Amygdala (tissue), 56 donors: Measurements from ENCODE around the gene GAD1.

Source experiments
- DNase-seq, 56 donors: peaks; one replicate each; lab custom pipeline; 2025; lab: John Stamatoyannopoulos, UW

GAD1 gene

DNA sequence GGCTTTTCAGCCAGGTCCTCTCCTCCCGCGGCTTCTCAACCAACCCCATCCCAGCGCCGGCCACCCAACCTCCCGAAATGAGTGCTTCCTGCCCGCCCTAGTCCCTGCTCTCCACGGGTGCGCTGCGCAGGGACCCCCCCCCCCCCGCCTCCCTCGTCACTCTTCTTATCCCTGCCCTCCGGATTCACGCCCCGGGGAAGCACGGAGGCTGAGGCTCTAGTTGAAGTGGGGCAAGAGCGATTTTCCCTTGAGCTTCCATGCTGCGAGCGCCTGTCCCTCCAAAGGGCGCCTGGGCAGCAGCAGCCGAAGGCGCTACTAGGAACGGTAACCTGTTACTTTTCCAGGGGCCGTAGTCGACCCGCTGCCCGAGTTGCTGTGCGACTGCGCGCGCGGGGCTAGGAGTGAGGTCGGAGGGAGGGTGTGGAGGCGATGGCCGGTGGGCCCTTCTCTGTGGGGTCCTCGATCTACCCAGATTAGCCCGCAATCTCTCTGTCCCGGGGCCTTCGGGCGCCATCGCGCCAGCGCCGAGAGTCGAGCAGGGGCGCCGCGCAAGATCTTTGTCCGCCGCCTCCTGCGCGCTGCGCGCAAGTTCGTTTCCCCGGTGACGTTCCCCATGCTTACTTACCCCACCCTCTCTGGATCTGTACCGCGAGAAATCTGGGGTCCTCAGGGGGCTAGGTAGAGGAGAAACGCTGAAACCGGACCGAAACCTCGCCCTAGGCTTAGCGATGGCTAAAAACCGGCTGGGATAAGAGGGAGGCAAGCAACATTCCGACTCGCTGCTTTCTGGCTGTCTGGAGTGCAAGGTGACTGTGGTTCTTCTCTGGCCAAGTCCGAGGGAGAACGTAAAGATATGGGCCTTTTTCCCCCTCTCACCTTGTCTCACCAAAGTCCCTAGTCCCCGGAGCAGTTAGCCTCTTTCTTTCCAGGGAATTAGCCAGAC, 677 bp downstream of the GAD1 start:
- peak in 1 of 56 donors; percentile 18 for DNase-seq

DNA sequence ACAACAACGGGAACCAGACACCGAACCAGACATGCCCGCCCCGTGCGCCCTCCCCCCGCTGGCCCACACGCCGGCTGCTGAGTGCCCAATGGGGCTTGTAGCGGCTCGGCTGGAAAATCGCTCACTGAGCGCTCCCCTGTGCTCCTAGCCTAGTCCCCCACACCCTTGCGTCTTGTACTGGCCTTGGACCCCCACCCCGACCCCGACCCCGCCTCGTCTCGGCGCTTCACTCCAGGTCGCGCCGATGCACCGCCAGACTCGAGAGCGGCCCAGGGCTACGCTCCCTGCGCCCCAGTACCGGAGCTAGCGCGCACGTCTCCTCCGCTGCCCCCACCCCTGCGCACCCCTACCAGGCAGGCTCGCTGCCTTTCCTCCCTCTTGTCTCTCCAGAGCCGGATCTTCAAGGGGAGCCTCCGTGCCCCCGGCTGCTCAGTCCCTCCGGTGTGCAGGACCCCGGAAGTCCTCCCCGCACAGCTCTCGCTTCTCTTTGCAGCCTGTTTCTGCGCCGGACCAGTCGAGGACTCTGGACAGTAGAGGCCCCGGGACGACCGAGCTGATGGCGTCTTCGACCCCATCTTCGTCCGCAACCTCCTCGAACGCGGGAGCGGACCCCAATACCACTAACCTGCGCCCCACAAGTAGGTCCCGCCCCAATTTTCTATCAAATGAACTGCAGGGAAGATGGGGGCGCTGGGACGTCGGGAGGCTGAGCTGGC, 1.5 kb downstream of the GAD1 start:
- no peak for DNase-seq

- no peak for DNase-seq
Measured at GRCh38 chr2:170818752-170819470, 2.2 kb downstream of the GAD1 start.

GRCh38 chr2:170819680-170820664, 3.3 kb downstream of the GAD1 start:
- DNase-seq = no peak

GRCh38 chr2:170820757-170821530, 4.3 kb downstream of the GAD1 start:
- no peak for DNase-seq

DNA sequence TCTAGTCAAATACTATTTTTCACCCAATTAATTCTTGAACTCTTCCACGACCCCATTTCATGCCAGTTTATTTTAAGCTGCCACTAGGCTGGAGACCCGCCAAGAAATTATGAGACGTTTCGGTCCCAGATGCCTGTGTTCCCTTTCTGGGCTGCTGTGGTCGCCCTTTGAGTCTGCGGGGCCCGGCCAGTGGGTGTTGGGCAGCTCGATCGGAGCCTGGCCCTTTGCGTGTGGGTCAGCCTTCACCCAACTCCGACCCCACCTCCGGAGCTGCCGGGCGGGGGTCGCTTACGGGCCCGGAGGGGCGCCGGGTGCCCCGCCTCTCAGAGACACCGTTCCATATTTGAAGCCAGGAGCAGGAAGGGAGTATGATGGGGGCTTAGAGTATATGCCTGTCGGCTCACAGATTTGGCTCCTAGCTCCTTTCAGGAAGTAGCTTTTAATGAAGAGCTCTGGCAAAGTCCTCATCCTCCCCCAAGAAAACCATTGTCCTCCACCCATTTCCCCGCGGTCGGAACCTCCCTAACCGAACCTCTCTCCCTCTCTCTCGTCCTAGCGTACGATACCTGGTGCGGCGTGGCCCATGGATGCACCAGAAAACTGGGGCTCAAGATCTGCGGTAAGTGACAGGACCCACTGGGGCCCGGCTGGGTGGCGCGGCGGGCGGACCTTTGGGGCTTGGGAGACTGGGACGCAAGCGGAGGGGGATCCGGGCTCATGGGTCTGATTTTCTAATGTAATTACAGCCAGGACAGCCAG, 5.0 kb downstream of the GAD1 start:
- DNase-seq = no peak

GRCh38 chr2:170822290-170823087, 5.8 kb downstream of the GAD1 start:
- peak in 2 of 56 donors; percentile 11 to 14 for DNase-seq

- peak in 7 of 56 donors; percentile 7 to 60 (median 33) for DNase-seq
Measured at GRCh38 chr2:170823088-170823897, 6.6 kb downstream of the GAD1 start.

GRCh38 chr2:170823898-170824215, 7.2 kb downstream of the GAD1 start:
- DNase-seq = no peak

DNA sequence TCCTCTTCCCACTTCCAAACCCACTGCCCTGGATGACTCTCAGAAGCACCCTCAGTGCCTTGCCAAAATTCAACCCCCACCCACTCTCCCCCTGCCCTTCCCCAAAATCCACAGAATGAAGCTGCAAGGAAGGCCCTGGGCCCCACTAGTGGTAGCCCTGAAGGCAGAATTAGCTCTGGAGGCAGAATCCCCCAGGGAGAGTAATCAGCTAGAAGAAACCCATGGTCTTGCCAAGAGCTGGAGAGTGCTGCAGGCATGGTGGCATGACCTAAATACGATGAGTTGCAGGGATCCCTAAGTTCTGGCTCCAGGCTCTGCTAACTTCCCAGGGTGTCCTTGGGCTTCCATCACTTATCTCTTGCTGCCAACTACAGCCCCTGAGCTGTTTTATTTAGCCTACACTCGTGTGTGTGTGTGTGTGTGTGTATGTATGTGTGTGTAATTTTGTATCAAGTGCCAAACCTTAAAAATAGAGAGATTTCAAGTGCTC, 7.9 kb downstream of the GAD1 start:
- DNase-seq = no peak

- no peak for DNase-seq
Measured at GRCh38 chr2:170827841-170828532, 11.3 kb downstream of the GAD1 start.

- no peak for DNase-seq
Measured at GRCh38 chr2:170828533-170828916, 11.8 kb downstream of the GAD1 start.

- no peak for DNase-seq
Measured at GRCh38 chr2:170829036-170829435, 12.3 kb downstream of the GAD1 start.

GRCh38 chr2:170830166-170830565, 13.5 kb downstream of the GAD1 start:
- no peak for DNase-seq

- no peak for DNase-seq
Measured at GRCh38 chr2:170831115-170831514, 14.4 kb downstream of the GAD1 start.

GRCh38 chr2:170836027-170836426, 19.3 kb downstream of the GAD1 start:
- no peak for DNase-seq
